ENCODE results near the gene MYOM1.

Gene MYOM1

GRCh38 chr18:3089579-3089978, 130.2 kb downstream of the MYOM1 start:
- DNase-seq (ENCODE audit: low spot score), result no peak
- CTCF ChIA-PET, result interaction anchor here (0.7 to 1.1 kb wide), 2 partner anchors 26 to 62 kb away, joined by 3 read pairs; no protein-coding TSS in a partner anchor
- no peak for TF ChIP-seq CTCF (conservative IDR thresholded peaks at IDR 0.05; ENCODE audit: low read depth)
- H3K27ac ChIP-seq, result no peak overlapping the region
- POLR2A ChIA-PET (ENCODE audit: low non-redundant PET), result no interaction called here

- CTCF ChIA-PET, result interaction anchor here (1.1 to 1.5 kb wide), 2 partner anchors 25 to 63 kb away, joined by 3 to 4 read pairs; no protein-coding TSS in a partner anchor
- peak; percentile 6 for DNase-seq (ENCODE audit: low spot score)
- no peak overlapping the region for H3K27ac ChIP-seq
- POLR2A ChIA-PET (ENCODE audit: low non-redundant PET), result no interaction called here
- no peak for TF ChIP-seq CTCF (conservative IDR thresholded peaks at IDR 0.05; ENCODE audit: low read depth)
Observed at GRCh38 chr18:3088449-3088848, 131.3 kb downstream of the MYOM1 start.

- H3K27ac ChIP-seq, result no peak overlapping the region
- POLR2A ChIA-PET (ENCODE audit: low non-redundant PET), result no interaction called here
- no peak for DNase-seq (ENCODE audit: low spot score)
- CTCF ChIA-PET, result interaction anchor here (0.6 kb wide), 1 partner anchor 93 kb away, joined by 3 read pairs; no protein-coding TSS in a partner anchor
- TF ChIP-seq CTCF (conservative IDR thresholded peaks at IDR 0.05; ENCODE audit: low read depth), result no peak
Observed at GRCh38 chr18:3086871-3087270, 132.9 kb downstream of the MYOM1 start.

- no peak for DNase-seq (ENCODE audit: low spot score)
- POLR2A ChIA-PET (ENCODE audit: low non-redundant PET), result no interaction called here
- H3K27ac ChIP-seq, result no peak overlapping the region
- CTCF ChIA-PET, result interaction anchor here (0.6 kb wide), 1 partner anchor 137 kb away, joined by 3 read pairs; no protein-coding TSS in a partner anchor
- no peak for TF ChIP-seq CTCF (conservative IDR thresholded peaks at IDR 0.05; ENCODE audit: low read depth)
Observed at GRCh38 chr18:3085612-3086011, 134.2 kb downstream of the MYOM1 start.

GRCh38 chr18:3084206-3084605, 135.6 kb downstream of the MYOM1 start:
- ChIA-PET CTCF (interaction anchor here (0.7 kb wide), 1 partner anchor 14 kb away, joined by 6 read pairs; no protein-coding TSS in a partner anchor), POLR2A (ENCODE audit: low non-redundant PET) (no interaction called here)
- no peak overlapping the region for H3K27ac ChIP-seq
- no peak for TF ChIP-seq CTCF (conservative IDR thresholded peaks at IDR 0.05; ENCODE audit: low read depth)
- DNase-seq (ENCODE audit: low spot score), result no peak

GRCh38 chr18:3083766-3084165, 136.0 kb downstream of the MYOM1 start:
- no peak overlapping the region for H3K27ac ChIP-seq
- TF ChIP-seq CTCF (conservative IDR thresholded peaks at IDR 0.05; ENCODE audit: low read depth), result no peak
- no peak for DNase-seq (ENCODE audit: low spot score)
- POLR2A ChIA-PET (ENCODE audit: low non-redundant PET), result no interaction called here
- CTCF ChIA-PET, result no interaction called here

All from RWPE1 (cell line).